SK-N-SH treated with all-trans-retinoic acid at 6 μM for 48 hours (cell line): Measurements from ENCODE around the gene TSPAN14.
"Not testable (repeated sequence)": the region's sequence is repeated elsewhere in the genome, so short reads cannot be mapped to it uniquely, and the experiment has no call there.

Experiments used
- ATAC-seq: fragments of 200-7000 bp; cut with Tn5 transposase; 3 replicates; pipeline ENCODE4 v1.9.1; 2020; ENCODE audit warnings: mild to moderate bottlenecking, moderate library complexity
- ARNTL ChIP-seq: fragments of 450-650 bp; formaldehyde crosslinking; IDR thresholded peaks from 2 replicates; pipeline ENCODE4 v1.5.0; 2020; ENCODE audit warnings: low read depth, mild to moderate bottlenecking, moderate library complexity, borderline replicate concordance
- BACH2 ChIP-seq: fragments of 250-450 bp; sonication (Bioruptor Pico); IDR thresholded peaks from 2 replicates; pipeline ENCODE4 v1.9.0; 2021; ENCODE audit warnings: mild to moderate bottlenecking, borderline replicate concordance
- CSDC2 ChIP-seq: fragments of 250-450 bp; sonication (Bioruptor Pico); IDR thresholded peaks from 2 replicates; pipeline ENCODE4 v1.5.0; 2020; ENCODE audit warnings: mild to moderate bottlenecking, moderate library complexity
- ESRRG ChIP-seq: fragments of 250-450 bp; sonication (Bioruptor Pico); IDR thresholded peaks from 2 replicates; pipeline ENCODE4 v1.6.1; 2021; ENCODE audit warnings: mild to moderate bottlenecking
- GLIS3 ChIP-seq: fragments of 250-450 bp; sonication (Bioruptor Pico); IDR thresholded peaks from 2 replicates; pipeline ENCODE4 v1.5.0; 2020; ENCODE audit warnings: mild to moderate bottlenecking, moderate library complexity
- ISL1 ChIP-seq: fragments of 250-450 bp; sonication (Bioruptor Pico); IDR thresholded peaks from 2 replicates; pipeline ENCODE4 v2.1.2; 2022; ENCODE audit warnings: mild to moderate bottlenecking, moderate library complexity
- OSR1 ChIP-seq: fragments of 250-450 bp; sonication (Bioruptor Pico); IDR thresholded peaks from 2 replicates; pipeline ENCODE4 v1.8.0; 2022; ENCODE audit warnings: moderate library complexity, mild to moderate bottlenecking, inconsistent platforms
- POU6F1 ChIP-seq: fragments of 250-450 bp; sonication (Bioruptor Pico); IDR thresholded peaks from 2 replicates; pipeline ENCODE4 v1.8.0; 2021; ENCODE audit warnings: low read depth, mild to moderate bottlenecking, moderate library complexity, borderline replicate concordance
- RARB ChIP-seq: fragments of 250-450 bp; sonication (Bioruptor Pico); IDR thresholded peaks from 2 replicates; pipeline ENCODE4 v1.8.0; 2021; ENCODE audit warnings: mild to moderate bottlenecking, moderate library complexity
- SNAI2 ChIP-seq: fragments of 250-450 bp; sonication (Bioruptor Pico); IDR thresholded peaks from 2 replicates; pipeline ENCODE4 v1.5.0; 2020; ENCODE audit warnings: mild to moderate bottlenecking, moderate library complexity
- TCF4 ChIP-seq: fragments of 250-450 bp; sonication (Bioruptor Pico); IDR thresholded peaks from 2 replicates; pipeline ENCODE4 v1.8.0; 2021; ENCODE audit warnings: mild to moderate bottlenecking, moderate library complexity, borderline replicate concordance
- ZC3H10 ChIP-seq: fragments of 250-450 bp; sonication (Bioruptor Pico); IDR thresholded peaks from 2 replicates; pipeline ENCODE4 v1.5.1; 2021; ENCODE audit warnings: mild to moderate bottlenecking, moderate library complexity
- ZFP3 ChIP-seq: fragments of 250-450 bp; sonication (Bioruptor Pico); IDR thresholded peaks from 2 replicates; pipeline ENCODE4 v1.5.0; 2020; ENCODE audit warnings: mild to moderate bottlenecking, moderate library complexity
- ZFP30 ChIP-seq: fragments of 450-650 bp; formaldehyde crosslinking; IDR thresholded peaks from 2 replicates; pipeline ENCODE4 v1.5.0; 2022; ENCODE audit warnings: mild to moderate bottlenecking, moderate library complexity
- ZNF565 ChIP-seq: fragments of 450-650 bp; formaldehyde crosslinking; conservative IDR thresholded peaks from 2 replicates; pipeline ENCODE4 v1.5.0; 2020; ENCODE audit warnings: low read depth, mild to moderate bottlenecking, moderate library complexity
- ZNF70 ChIP-seq: fragments of 450-650 bp; formaldehyde crosslinking; IDR thresholded peaks from 2 replicates; pipeline ENCODE4 v1.5.0; 2020; ENCODE audit warnings: mild to moderate bottlenecking, moderate library complexity
- ZNF8 ChIP-seq: fragments of 450-650 bp; formaldehyde crosslinking; IDR thresholded peaks from 2 replicates; pipeline ENCODE4 v1.5.0; 2020; ENCODE audit warnings: mild to moderate bottlenecking, moderate library complexity
- TF ChIP-seq, protein P1 (sequence below): fragments of 250-450 bp; sonication (Bioruptor Pico); IDR thresholded peaks from 2 replicates; pipeline ENCODE4 v1.5.0; 2020; ENCODE audit warnings: mild to moderate bottlenecking, moderate library complexity
- TF ChIP-seq, protein P2 (sequence below): fragments of 250-450 bp; sonication (Bioruptor Pico); IDR thresholded peaks from 2 replicates; pipeline ENCODE4 v1.5.1; 2021; ENCODE audit warnings: mild to moderate bottlenecking, moderate library complexity
- TF ChIP-seq, protein P3 (sequence below): fragments of 250-450 bp; sonication (Bioruptor Pico); IDR thresholded peaks from 2 replicates; pipeline ENCODE4 v1.8.0; 2020; ENCODE audit warnings: mild to moderate bottlenecking, moderate library complexity, borderline replicate concordance

Gene TSPAN14

GRCh38 chr10:80474941-80475340, 20.8 kb downstream of the TSPAN14 start (continued):
- TF ChIP-seq, protein P1, sequence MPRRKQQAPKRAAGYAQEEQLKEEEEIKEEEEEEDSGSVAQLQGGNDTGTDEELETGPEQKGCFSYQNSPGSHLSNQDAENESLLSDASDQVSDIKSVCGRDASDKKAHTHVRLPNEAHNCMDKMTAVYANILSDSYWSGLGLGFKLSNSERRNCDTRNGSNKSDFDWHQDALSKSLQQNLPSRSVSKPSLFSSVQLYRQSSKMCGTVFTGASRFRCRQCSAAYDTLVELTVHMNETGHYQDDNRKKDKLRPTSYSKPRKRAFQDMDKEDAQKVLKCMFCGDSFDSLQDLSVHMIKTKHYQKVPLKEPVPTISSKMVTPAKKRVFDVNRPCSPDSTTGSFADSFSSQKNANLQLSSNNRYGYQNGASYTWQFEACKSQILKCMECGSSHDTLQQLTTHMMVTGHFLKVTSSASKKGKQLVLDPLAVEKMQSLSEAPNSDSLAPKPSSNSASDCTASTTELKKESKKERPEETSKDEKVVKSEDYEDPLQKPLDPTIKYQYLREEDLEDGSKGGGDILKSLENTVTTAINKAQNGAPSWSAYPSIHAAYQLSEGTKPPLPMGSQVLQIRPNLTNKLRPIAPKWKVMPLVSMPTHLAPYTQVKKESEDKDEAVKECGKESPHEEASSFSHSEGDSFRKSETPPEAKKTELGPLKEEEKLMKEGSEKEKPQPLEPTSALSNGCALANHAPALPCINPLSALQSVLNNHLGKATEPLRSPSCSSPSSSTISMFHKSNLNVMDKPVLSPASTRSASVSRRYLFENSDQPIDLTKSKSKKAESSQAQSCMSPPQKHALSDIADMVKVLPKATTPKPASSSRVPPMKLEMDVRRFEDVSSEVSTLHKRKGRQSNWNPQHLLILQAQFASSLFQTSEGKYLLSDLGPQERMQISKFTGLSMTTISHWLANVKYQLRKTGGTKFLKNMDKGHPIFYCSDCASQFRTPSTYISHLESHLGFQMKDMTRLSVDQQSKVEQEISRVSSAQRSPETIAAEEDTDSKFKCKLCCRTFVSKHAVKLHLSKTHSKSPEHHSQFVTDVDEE (CRISPR knock-in tag): no peak
- TF ChIP-seq TCF4 (CRISPR knock-in tag) (no peak), ZNF565 (CRISPR knock-in tag) (no peak)
- TF ChIP-seq, protein P2, sequence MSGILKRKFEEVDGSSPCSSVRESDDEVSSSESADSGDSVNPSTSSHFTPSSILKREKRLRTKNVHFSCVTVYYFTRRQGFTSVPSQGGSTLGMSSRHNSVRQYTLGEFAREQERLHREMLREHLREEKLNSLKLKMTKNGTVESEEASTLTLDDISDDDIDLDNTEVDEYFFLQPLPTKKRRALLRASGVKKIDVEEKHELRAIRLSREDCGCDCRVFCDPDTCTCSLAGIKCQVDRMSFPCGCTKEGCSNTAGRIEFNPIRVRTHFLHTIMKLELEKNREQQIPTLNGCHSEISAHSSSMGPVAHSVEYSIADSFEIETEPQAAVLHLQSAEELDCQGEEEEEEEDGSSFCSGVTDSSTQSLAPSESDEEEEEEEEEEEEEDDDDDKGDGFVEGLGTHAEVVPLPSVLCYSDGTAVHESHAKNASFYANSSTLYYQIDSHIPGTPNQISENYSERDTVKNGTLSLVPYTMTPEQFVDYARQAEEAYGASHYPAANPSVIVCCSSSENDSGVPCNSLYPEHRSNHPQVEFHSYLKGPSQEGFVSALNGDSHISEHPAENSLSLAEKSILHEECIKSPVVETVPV (CRISPR knock-in tag): no peak

GRCh38 chr10:80475641-80476040, 21.5 kb downstream of the TSPAN14 start:
- ATAC-seq: not testable (repeated sequence)

- ATAC-seq: no peak
- no peak for TF ChIP-seq OSR1 (CRISPR knock-in tag)
- TF ChIP-seq GLIS3: no peak
- no peak for TF ChIP-seq RARB (CRISPR knock-in tag)
- TF ChIP-seq POU6F1 (CRISPR knock-in tag): no peak
- TF ChIP-seq ZNF8 (CRISPR knock-in tag): no peak
- no peak for TF ChIP-seq CSDC2 (CRISPR knock-in tag)
- TF ChIP-seq SNAI2 (CRISPR knock-in tag): no peak
- TF ChIP-seq, protein P2 (CRISPR knock-in tag): no peak
- TF ChIP-seq ZNF565 (CRISPR knock-in tag): no peak
Measured at GRCh38 chr10:80476685-80477084, 22.6 kb downstream of the TSPAN14 start.

- ATAC-seq: no peak
- TF ChIP-seq POU6F1 (CRISPR knock-in tag) (no peak), RARB (CRISPR knock-in tag) (no peak), ZNF70 (CRISPR knock-in tag) (no peak), CSDC2 (CRISPR knock-in tag) (no peak), ZFP3 (CRISPR knock-in tag) (no peak), ISL1 (CRISPR knock-in tag) (no peak), BACH2 (CRISPR knock-in tag) (no peak), ZC3H10 (CRISPR knock-in tag) (no peak), ZNF565 (CRISPR knock-in tag) (no peak), ZFP30 (CRISPR knock-in tag) (no peak), ARNTL (CRISPR knock-in tag) (no peak), ESRRG (CRISPR knock-in tag) (no peak)
- TF ChIP-seq, protein P1 (CRISPR knock-in tag): no peak
- TF ChIP-seq, protein P3, sequence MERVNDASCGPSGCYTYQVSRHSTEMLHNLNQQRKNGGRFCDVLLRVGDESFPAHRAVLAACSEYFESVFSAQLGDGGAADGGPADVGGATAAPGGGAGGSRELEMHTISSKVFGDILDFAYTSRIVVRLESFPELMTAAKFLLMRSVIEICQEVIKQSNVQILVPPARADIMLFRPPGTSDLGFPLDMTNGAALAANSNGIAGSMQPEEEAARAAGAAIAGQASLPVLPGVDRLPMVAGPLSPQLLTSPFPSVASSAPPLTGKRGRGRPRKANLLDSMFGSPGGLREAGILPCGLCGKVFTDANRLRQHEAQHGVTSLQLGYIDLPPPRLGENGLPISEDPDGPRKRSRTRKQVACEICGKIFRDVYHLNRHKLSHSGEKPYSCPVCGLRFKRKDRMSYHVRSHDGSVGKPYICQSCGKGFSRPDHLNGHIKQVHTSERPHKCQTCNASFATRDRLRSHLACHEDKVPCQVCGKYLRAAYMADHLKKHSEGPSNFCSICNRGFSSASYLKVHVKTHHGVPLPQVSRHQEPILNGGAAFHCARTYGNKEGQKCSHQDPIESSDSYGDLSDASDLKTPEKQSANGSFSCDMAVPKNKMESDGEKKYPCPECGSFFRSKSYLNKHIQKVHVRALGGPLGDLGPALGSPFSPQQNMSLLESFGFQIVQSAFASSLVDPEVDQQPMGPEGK (CRISPR knock-in tag): no peak
- TF ChIP-seq, protein P2 (CRISPR knock-in tag): no peak
Measured at GRCh38 chr10:80477813-80478212, 23.7 kb downstream of the TSPAN14 start.
